ENCODE measurements around the gene TMC3. TPM values are rescaled to one million over a fixed set of nuclear protein-coding genes. Genes with fewer than 3 reads are reported as not detected.

Gene TMC3
- total and polyA plus RNA-seq, 4 donors: 0.03 TPM; not detected in 3

- DNase-seq (no peak), ATAC-seq (ENCODE audit: insufficient read depth, low FRiP score) (no peak)
- Histone ChIP-seq H3K9ac (ENCODE audit: insufficient read depth in 1 of 2, low read length in 2 of 2) (no peak overlapping the region), H3K27ac (ENCODE audit: low read depth in 1 of 2, low read length in 1 of 2) (no peak overlapping the region), H3K4me3 (no peak overlapping the region), H3K27me3 (ENCODE audit: control insufficient read depth in 3 of 3, insufficient read depth in 3 of 3, low read length in 2 of 3) (no peaks in the 10 kb centered on the region), H3K9me3 (ENCODE audit: control insufficient read depth in 4 of 4, insufficient read depth in 3 of 4, low read length in 3 of 4) (peaks cover 0 to 4% (median 0%) of the 10 kb centered on the region in 4 donors), H3K36me3 (ENCODE audit: control insufficient read depth in 4 of 4, insufficient read depth in 4 of 4, low read length in 4 of 4) (no peaks in the 10 kb centered on the region), H3K4me1 (ENCODE audit: control insufficient read depth in 5 of 5, insufficient read depth in 5 of 5, low read length in 5 of 5) (peaks cover 0 to 15% (median 0%) of the 10 kb centered on the region in 5 donors)
- TF ChIP-seq, protein P1, sequence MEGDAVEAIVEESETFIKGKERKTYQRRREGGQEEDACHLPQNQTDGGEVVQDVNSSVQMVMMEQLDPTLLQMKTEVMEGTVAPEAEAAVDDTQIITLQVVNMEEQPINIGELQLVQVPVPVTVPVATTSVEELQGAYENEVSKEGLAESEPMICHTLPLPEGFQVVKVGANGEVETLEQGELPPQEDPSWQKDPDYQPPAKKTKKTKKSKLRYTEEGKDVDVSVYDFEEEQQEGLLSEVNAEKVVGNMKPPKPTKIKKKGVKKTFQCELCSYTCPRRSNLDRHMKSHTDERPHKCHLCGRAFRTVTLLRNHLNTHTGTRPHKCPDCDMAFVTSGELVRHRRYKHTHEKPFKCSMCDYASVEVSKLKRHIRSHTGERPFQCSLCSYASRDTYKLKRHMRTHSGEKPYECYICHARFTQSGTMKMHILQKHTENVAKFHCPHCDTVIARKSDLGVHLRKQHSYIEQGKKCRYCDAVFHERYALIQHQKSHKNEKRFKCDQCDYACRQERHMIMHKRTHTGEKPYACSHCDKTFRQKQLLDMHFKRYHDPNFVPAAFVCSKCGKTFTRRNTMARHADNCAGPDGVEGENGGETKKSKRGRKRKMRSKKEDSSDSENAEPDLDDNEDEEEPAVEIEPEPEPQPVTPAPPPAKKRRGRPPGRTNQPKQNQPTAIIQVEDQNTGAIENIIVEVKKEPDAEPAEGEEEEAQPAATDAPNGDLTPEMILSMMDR (IDR thresholded peaks at IDR 0.05; ENCODE audit: control extremely low read depth, extremely low read depth): no peak
- WGBS, 2 donors: 94 to 98% methylated on average over 4 of the region's 4 CpGs
These were observed 11.7 kb upstream of the TMC3 start for GRCh38 chr15:81385721-81386076.

- no peak for DNase-seq
- Histone ChIP-seq H3K4me3 (no peak overlapping the region), H3K27ac (ENCODE audit: low read depth in 1 of 2, low read length in 1 of 2) (no peak overlapping the region), H3K9me3 (ENCODE audit: control insufficient read depth in 4 of 4, insufficient read depth in 3 of 4, low read length in 3 of 4) (peaks cover 0 to 4% (median 0%) of the 10 kb centered on the region in 4 donors), H3K36me3 (ENCODE audit: control insufficient read depth in 4 of 4, insufficient read depth in 4 of 4, low read length in 4 of 4) (no peaks in the 10 kb centered on the region), H3K27me3 (ENCODE audit: control insufficient read depth in 3 of 3, insufficient read depth in 3 of 3, low read length in 2 of 3) (no peaks in the 10 kb centered on the region), H3K9ac (ENCODE audit: insufficient read depth in 1 of 2, low read length in 2 of 2) (no peak overlapping the region), H3K4me1 (ENCODE audit: control insufficient read depth in 5 of 5, insufficient read depth in 5 of 5, low read length in 5 of 5) (peaks cover 0 to 15% (median 0%) of the 10 kb centered on the region in 5 donors)
- TF ChIP-seq, protein P1 (IDR thresholded peaks at IDR 0.05; ENCODE audit: control extremely low read depth, extremely low read depth): no peak
- ATAC-seq (ENCODE audit: insufficient read depth, low FRiP score): no peak
- WGBS, 2 donors: 61 to 73% methylated on average over 6 of the region's 6 CpGs
These were observed 11.1 kb upstream of the TMC3 start for GRCh38 chr15:81384891-81385720.

DNA sequence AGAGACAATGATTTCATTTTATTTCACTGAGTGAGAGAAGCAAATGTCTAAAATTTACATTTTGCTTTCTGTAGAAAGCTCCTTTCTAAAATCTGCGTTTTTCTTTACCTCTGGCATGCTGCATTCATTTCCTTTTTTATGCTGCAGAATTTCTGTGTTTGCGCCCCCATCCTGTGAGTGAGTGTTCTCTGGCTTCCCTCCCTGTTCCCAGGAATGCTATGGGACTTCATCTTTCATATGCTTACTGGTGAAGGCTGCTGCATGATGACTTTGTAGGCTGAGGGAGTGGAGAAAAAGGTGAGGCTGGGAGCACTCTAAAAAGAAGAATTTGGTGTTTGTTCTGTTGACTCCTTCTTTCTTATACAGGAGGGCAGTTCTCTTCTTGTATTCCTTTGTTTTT is 7.7 kb upstream of the TMC3 start:
- ATAC-seq (ENCODE audit: insufficient read depth, low FRiP score) (no peak), DNase-seq (no peak)
- Histone ChIP-seq H3K9ac (ENCODE audit: insufficient read depth in 1 of 2, low read length in 2 of 2) (no peak overlapping the region), H3K9me3 (ENCODE audit: control insufficient read depth in 4 of 4, insufficient read depth in 3 of 4, low read length in 3 of 4) (peaks cover 0 to 4% (median 0%) of the 10 kb centered on the region in 4 donors), H3K27me3 (ENCODE audit: control insufficient read depth in 3 of 3, insufficient read depth in 3 of 3, low read length in 2 of 3) (no peaks in the 10 kb centered on the region), H3K27ac (ENCODE audit: low read depth in 1 of 2, low read length in 1 of 2) (no peak overlapping the region), H3K36me3 (ENCODE audit: control insufficient read depth in 4 of 4, insufficient read depth in 4 of 4, low read length in 4 of 4) (no peaks in the 10 kb centered on the region), H3K4me1 (ENCODE audit: control insufficient read depth in 5 of 5, insufficient read depth in 5 of 5, low read length in 5 of 5) (peaks cover 0 to 2% (median 0%) of the 10 kb centered on the region in 5 donors), H3K4me3 (no peak overlapping the region)
- TF ChIP-seq, protein P1 (IDR thresholded peaks at IDR 0.05; ENCODE audit: control extremely low read depth, extremely low read depth): no peak
- 76 to 83% methylated on average over 2 of the region's 2 CpGs for WGBS, 2 donors

All from lung (tissue), 12 donors.